Liver (tissue), 3 donors: ENCODE measurements around the gene FAM9C.

Source experiments
- FOXA2 ChIP-seq: IDR thresholded peaks from 2 replicates; pipeline ENCODE4 v1.6.1; 2016; ENCODE audit warnings: antibody characterized with exemption
- GABPA ChIP-seq, 2 donors: IDR thresholded peaks in 1 of 2; conservative IDR thresholded peaks in 1 of 2; 2 replicates each; pipeline ENCODE4 v1.6.1; 2016; ENCODE audit warnings: antibody characterized with exemption in 2 of 2, mild to moderate bottlenecking in 1 of 2, moderate library complexity in 1 of 2
- JUND ChIP-seq, 2 donors: IDR thresholded peaks; 2 replicates each; pipeline ENCODE4 v1.6.1; 2016; ENCODE audit warnings: antibody characterized with exemption in 2 of 2
- RAD21 ChIP-seq, 2 donors: IDR thresholded peaks; 2 replicates each; pipeline ENCODE4 v1.6.1; 2016; ENCODE audit warnings: antibody characterized with exemption in 2 of 2, mild to moderate bottlenecking in 2 of 2
- TAF1 ChIP-seq: conservative IDR thresholded peaks from 2 replicates; pipeline ENCODE4 v1.6.1; 2016; ENCODE audit warnings: antibody characterized with exemption, mild to moderate bottlenecking
- TF ChIP-seq, protein P1 (sequence below): fragments of 150-350 bp; IDR thresholded peaks from 2 replicates; pipeline ENCODE4 v1.5.1; 2017; ENCODE audit warnings: improper control_type of control experiment, low read depth, low read length; ENCODE audit not compliant: missing input control
- TF ChIP-seq, protein P2 (sequence below): IDR thresholded peaks from 2 replicates; pipeline ENCODE4 v1.6.1; 2016; ENCODE audit warnings: antibody characterized with exemption
- TF ChIP-seq, protein P3 (sequence below): IDR thresholded peaks from 2 replicates; pipeline ENCODE4 v1.6.1; 2016; ENCODE audit warnings: antibody characterized with exemption, mild to moderate bottlenecking
- donor health status: healthy.
- donor health status: healthy.

DNA sequence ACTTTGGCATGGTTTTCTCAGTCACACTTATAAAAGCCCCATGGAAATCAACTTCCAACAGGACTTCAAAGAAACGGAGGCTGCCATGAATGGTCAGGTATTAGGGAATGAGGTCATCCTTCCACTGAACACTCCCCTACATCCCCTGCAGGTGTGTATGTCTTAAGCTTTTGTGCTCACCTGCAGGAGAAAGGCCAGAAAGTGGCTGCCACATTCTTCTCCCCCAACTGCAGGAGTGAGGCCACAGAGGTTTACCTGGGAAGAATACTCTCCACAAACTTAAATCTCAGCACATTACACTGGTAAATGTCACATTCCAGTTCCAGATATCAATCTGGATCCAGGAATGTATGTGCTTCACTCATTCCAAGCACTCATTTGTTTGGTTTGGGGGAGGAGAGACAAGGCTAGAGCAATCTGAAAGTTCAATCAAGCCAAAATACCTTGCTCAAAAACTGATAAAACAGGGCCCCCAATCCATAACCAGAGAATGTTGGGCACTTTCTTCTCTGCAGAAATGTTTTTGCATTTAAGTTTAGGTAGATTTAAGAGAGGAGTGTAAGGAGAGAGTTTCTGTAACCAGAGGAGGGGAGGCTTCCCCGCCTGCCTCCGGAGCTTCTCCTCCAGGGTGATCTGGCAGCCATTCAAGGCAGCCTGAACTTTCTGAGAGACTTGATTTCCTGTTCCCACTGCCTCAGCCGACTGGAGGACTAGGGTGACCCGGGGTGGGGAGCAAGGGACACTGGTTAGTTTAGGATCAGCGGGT is 15.4 kb downstream of the FAM9C start:
- TF ChIP-seq, protein P1, sequence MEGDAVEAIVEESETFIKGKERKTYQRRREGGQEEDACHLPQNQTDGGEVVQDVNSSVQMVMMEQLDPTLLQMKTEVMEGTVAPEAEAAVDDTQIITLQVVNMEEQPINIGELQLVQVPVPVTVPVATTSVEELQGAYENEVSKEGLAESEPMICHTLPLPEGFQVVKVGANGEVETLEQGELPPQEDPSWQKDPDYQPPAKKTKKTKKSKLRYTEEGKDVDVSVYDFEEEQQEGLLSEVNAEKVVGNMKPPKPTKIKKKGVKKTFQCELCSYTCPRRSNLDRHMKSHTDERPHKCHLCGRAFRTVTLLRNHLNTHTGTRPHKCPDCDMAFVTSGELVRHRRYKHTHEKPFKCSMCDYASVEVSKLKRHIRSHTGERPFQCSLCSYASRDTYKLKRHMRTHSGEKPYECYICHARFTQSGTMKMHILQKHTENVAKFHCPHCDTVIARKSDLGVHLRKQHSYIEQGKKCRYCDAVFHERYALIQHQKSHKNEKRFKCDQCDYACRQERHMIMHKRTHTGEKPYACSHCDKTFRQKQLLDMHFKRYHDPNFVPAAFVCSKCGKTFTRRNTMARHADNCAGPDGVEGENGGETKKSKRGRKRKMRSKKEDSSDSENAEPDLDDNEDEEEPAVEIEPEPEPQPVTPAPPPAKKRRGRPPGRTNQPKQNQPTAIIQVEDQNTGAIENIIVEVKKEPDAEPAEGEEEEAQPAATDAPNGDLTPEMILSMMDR = no peak
- TF ChIP-seq JUND (IDR thresholded peaks at IDR 0.05) (no peak), RAD21 (IDR thresholded peaks at IDR 0.05) (peak in 1 of 2 donors; percentile 3), GABPA (IDR thresholded peaks at IDR 0.05 in 1 of 2, conservative IDR thresholded peaks at IDR 0.05 in 1 of 2) (no peak), FOXA2 (no peak), TAF1 (no peak)
- TF ChIP-seq, protein P2, sequence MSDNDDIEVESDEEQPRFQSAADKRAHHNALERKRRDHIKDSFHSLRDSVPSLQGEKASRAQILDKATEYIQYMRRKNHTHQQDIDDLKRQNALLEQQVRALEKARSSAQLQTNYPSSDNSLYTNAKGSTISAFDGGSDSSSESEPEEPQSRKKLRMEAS = no peak
- TF ChIP-seq, protein P3, sequence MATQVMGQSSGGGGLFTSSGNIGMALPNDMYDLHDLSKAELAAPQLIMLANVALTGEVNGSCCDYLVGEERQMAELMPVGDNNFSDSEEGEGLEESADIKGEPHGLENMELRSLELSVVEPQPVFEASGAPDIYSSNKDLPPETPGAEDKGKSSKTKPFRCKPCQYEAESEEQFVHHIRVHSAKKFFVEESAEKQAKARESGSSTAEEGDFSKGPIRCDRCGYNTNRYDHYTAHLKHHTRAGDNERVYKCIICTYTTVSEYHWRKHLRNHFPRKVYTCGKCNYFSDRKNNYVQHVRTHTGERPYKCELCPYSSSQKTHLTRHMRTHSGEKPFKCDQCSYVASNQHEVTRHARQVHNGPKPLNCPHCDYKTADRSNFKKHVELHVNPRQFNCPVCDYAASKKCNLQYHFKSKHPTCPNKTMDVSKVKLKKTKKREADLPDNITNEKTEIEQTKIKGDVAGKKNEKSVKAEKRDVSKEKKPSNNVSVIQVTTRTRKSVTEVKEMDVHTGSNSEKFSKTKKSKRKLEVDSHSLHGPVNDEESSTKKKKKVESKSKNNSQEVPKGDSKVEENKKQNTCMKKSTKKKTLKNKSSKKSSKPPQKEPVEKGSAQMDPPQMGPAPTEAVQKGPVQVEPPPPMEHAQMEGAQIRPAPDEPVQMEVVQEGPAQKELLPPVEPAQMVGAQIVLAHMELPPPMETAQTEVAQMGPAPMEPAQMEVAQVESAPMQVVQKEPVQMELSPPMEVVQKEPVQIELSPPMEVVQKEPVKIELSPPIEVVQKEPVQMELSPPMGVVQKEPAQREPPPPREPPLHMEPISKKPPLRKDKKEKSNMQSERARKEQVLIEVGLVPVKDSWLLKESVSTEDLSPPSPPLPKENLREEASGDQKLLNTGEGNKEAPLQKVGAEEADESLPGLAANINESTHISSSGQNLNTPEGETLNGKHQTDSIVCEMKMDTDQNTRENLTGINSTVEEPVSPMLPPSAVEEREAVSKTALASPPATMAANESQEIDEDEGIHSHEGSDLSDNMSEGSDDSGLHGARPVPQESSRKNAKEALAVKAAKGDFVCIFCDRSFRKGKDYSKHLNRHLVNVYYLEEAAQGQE = no peak
